Measurements from ENCODE around the gene WASF2.

The WASF2 gene

GRCh38 chr1:27491748-27492700, 2.1 kb upstream of the WASF2 start:
- H3K36me3 ChIP-seq (ENCODE audit: insufficient read depth, low read length): no peaks in the 10 kb centered on the region
- TF ChIP-seq POLR2AphosphoS5 (IDR thresholded peaks at IDR 0.05; ENCODE audit: borderline replicate concordance, low read depth, low read length) (no peak), FOXP2 (optimal IDR thresholded peaks at IDR 0.05; ENCODE audit: control extremely low read depth, extremely low read length, insufficient read depth) (no peak), EZH2 (IDR thresholded peaks at IDR 0.05) (no peak)
- no peaks in the 10 kb centered on the region for H3K9me3 ChIP-seq (ENCODE audit: low read depth, low read length)
- no peak overlapping the region for H3K4me3 ChIP-seq
- DNase-seq (ENCODE audit: low read depth, low spot score): no peak
- peak overlapping the region; percentile 43 for H3K9ac ChIP-seq (ENCODE audit: insufficient read length)
- peak overlapping the region; percentile 68 for H3K27ac ChIP-seq

GRCh38 chr1:27489501-27489972, 430 bp downstream of the WASF2 start:
- H3K27ac ChIP-seq: peak overlapping the region; percentile 82
- no peak for DNase-seq (ENCODE audit: low read depth, low spot score)
- H3K9ac ChIP-seq (ENCODE audit: insufficient read length): peak overlapping the region; percentile 95
- H3K36me3 ChIP-seq (ENCODE audit: insufficient read depth, low read length): no peaks in the 10 kb centered on the region
- H3K4me3 ChIP-seq: peak overlapping the region; percentile 89
- TF ChIP-seq POLR2AphosphoS5 (IDR thresholded peaks at IDR 0.05; ENCODE audit: borderline replicate concordance, low read depth, low read length): no peak
- H3K9me3 ChIP-seq (ENCODE audit: low read depth, low read length): no peaks in the 10 kb centered on the region

- Histone ChIP-seq H3K4me3 (peak overlapping the region; percentile 89), H3K27ac (peak overlapping the region; percentile 92), H3K9me3 (ENCODE audit: low read depth, low read length) (no peaks in the 10 kb centered on the region), H3K9ac (ENCODE audit: insufficient read length) (peak overlapping the region; percentile 95), H3K36me3 (ENCODE audit: insufficient read depth, low read length) (no peaks in the 10 kb centered on the region)
- DNase-seq (ENCODE audit: low read depth, low spot score): no peak
- TF ChIP-seq FOXP2 (optimal IDR thresholded peaks at IDR 0.05; ENCODE audit: control extremely low read depth, extremely low read length, insufficient read depth) (no peak), POLR2AphosphoS5 (IDR thresholded peaks at IDR 0.05; ENCODE audit: borderline replicate concordance, low read depth, low read length) (no peak)
Observed at GRCh38 chr1:27487966-27488884, 1.7 kb downstream of the WASF2 start.

- Histone ChIP-seq H3K9me3 (ENCODE audit: low read depth, low read length) (no peaks in the 10 kb centered on the region), H3K4me3 (no peak overlapping the region), H3K9ac (ENCODE audit: insufficient read length) (no peak overlapping the region), H3K27ac (no peak overlapping the region), H3K36me3 (ENCODE audit: insufficient read depth, low read length) (no peaks in the 10 kb centered on the region)
- TF ChIP-seq POLR2AphosphoS5 (IDR thresholded peaks at IDR 0.05; ENCODE audit: borderline replicate concordance, low read depth, low read length) (no peak), FOXP2 (optimal IDR thresholded peaks at IDR 0.05; ENCODE audit: control extremely low read depth, extremely low read length, insufficient read depth) (no peak), EZH2 (IDR thresholded peaks at IDR 0.05) (no peak)
- DNase-seq (ENCODE audit: low read depth, low spot score): no peak
Observed at GRCh38 chr1:27485363-27485762, 4.6 kb downstream of the WASF2 start.

- H3K36me3 ChIP-seq (ENCODE audit: insufficient read depth, low read length): peaks cover 7% of the 10 kb centered on the region; the same call in 1 of the 2 replicates
- no peak overlapping the region for H3K4me3 ChIP-seq
- H3K9ac ChIP-seq (ENCODE audit: insufficient read length): no peak overlapping the region
- no peaks in the 10 kb centered on the region for H3K9me3 ChIP-seq (ENCODE audit: low read depth, low read length)
- TF ChIP-seq POLR2AphosphoS5 (IDR thresholded peaks at IDR 0.05; ENCODE audit: borderline replicate concordance, low read depth, low read length) (no peak), EZH2 (IDR thresholded peaks at IDR 0.05) (no peak), FOXP2 (optimal IDR thresholded peaks at IDR 0.05; ENCODE audit: control extremely low read depth, extremely low read length, insufficient read depth) (no peak)
- no peak overlapping the region for H3K27ac ChIP-seq
- DNase-seq (ENCODE audit: low read depth, low spot score): no peak
Observed at GRCh38 chr1:27483659-27484058, 6.3 kb downstream of the WASF2 start.

- no peak overlapping the region for H3K9ac ChIP-seq (ENCODE audit: insufficient read length)
- DNase-seq (ENCODE audit: low read depth, low spot score): no peak
- H3K4me3 ChIP-seq: no peak overlapping the region
- H3K27ac ChIP-seq: peak overlapping the region; percentile 12
- no peaks in the 10 kb centered on the region for H3K9me3 ChIP-seq (ENCODE audit: low read depth, low read length)
- TF ChIP-seq EZH2 (IDR thresholded peaks at IDR 0.05) (no peak), POLR2AphosphoS5 (IDR thresholded peaks at IDR 0.05; ENCODE audit: borderline replicate concordance, low read depth, low read length) (no peak), FOXP2 (optimal IDR thresholded peaks at IDR 0.05; ENCODE audit: control extremely low read depth, extremely low read length, insufficient read depth) (no peak)
- peaks cover 8% of the 10 kb centered on the region; the same call in 1 of the 2 replicates for H3K36me3 ChIP-seq (ENCODE audit: insufficient read depth, low read length)
Observed at GRCh38 chr1:27481994-27482620, 7.9 kb downstream of the WASF2 start.

GRCh38 chr1:27478098-27478497, 11.9 kb downstream of the WASF2 start:
- TF ChIP-seq EZH2 (IDR thresholded peaks at IDR 0.05): no peak
- no peak for TF ChIP-seq FOXP2 (optimal IDR thresholded peaks at IDR 0.05; ENCODE audit: control extremely low read depth, extremely low read length, insufficient read depth)
- TF ChIP-seq POLR2AphosphoS5 (IDR thresholded peaks at IDR 0.05; ENCODE audit: borderline replicate concordance, low read depth, low read length): no peak
- H3K36me3 ChIP-seq (ENCODE audit: insufficient read depth, low read length): peaks cover 8% of the 10 kb centered on the region; the same call in 1 of the 2 replicates
- no peaks in the 10 kb centered on the region for H3K9me3 ChIP-seq (ENCODE audit: low read depth, low read length)
- peak overlapping the region; percentile 56 for H3K27ac ChIP-seq
- DNase-seq (ENCODE audit: low read depth, low spot score): no peak
- no peak overlapping the region for H3K9ac ChIP-seq (ENCODE audit: insufficient read length)
- no peak overlapping the region for H3K4me3 ChIP-seq

Data from SK-N-MC (cell line).